Hippocampal formation (tissue), 2 donors: ENCODE results near the gene EFCAB11.

Experiments
- DNase-seq, 2 donors: peaks; one replicate each; lab custom pipeline; 2025; lab: John Stamatoyannopoulos, UW

EFCAB11 gene

DNA sequence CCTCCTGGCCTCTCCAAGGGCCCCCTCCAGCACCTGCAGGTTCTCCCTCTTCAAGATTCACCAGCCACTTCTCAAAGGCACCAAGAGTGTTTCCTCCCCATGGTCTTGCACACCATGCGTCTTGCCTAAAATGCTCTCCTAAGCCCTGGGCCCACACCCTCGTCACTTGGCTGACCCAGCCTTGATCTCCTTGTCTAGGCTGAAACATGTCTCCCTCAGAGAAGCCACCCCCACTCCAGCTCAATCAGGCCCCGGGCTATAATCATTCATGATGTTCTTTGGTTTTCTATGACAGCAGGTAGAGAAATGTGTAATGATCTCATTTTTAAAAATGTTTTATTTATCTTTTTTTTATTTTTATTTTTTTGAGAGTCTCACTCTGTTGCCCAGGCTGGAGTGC lies 88.1 kb downstream of the EFCAB11 start:
- DNase-seq: no peak

DNA sequence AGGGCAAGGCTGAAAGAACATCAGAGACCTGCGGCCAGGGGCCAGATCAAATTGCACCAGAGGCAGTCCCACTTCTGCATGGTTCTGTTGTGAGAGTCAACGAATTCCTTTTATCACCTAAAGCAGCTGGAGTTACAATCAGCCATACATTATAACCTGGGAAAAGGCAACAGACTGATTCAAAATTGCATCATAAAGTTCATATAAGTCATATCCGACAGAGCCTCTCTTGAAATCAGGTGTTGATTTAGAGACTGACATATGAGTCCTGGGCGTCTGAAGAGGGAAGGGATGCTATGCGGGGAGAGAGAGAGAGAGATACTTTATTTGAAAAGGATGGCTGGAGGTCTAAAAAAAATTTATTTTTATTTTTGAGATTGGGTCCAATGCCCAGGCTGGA lies 89.4 kb downstream of the EFCAB11 start:
- no peak for DNase-seq

DNA sequence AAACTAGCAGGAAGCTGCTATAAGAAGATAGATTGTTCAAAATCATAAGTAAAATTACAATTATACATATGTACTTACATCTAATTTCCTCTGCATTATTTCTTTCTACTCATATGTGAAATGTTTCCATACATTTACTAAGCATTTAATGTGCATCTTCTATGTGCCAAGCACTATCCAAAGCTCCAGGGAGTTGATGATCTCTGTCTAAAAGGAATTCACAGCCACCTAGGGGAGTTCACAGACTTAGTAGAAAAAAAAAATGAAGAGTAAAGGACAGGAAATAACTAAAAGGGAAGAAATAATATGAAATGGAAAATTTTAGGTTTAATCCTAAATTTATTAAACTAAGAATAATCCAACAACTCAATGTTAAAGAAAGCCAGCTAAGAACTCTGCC lies 91.7 kb downstream of the EFCAB11 start:
- DNase-seq: no peak

DNA sequence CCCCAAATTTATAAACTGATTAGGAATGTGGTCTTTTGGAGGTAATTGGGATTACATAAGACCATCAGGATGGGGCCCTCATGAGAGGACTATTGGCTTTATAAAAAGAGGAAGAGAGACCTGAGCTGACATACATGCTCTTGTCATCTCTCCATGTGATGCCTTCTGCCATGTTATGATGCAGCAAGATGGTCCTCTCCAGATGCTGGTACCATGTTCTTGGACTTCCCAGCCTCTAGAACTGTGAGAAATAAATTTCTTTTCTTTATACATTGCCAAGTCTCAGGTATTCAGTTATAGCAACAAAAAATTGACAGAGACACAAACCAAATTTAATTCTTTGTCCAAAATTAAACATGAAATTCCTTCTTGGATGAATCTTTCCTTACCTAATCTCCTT lies 92.9 kb downstream of the EFCAB11 start:
- no peak for DNase-seq

DNA sequence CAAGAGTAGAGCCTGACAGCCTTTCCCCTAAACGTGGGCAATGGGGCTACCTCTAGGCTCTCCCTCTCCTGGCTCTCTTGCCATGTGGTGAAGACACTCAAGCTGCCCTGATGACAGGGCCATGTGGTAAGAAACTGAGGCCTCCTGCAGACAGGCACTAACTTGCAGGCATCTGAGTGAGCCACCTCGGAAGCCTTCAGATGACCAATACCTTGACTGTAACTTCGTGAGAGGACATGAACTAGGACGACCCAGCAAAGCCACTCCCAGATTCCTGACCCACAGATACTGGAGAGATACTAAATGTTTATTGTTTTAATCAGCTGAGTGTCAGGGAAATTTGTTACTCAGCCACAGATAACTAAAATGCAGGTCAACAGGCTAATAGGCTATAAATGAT lies 96.4 kb downstream of the EFCAB11 start:
- DNase-seq: no peak

DNA sequence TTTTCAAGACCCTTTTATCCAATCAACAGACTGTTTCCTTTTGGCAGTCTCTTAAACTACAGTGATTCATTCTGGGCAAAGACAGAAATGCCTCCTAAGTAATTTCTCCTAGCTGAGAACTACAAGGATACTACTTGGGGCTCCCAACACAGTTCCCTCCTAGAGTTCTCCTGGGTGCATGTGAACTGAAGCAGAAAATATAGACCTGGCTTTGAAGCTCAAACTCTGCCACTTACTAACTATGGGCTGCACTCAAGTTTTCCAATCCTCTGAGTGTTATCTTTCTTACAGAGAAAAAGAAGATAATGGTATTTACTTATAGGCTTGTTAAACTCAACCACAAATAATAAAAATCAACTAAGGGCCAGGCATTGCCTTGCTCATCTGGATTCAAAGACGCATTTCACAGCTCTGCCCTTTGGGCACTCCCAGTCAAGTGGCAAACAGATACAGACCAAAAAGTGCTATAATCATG lies 97.6 kb downstream of the EFCAB11 start:
- DNase-seq: no peak

DNA sequence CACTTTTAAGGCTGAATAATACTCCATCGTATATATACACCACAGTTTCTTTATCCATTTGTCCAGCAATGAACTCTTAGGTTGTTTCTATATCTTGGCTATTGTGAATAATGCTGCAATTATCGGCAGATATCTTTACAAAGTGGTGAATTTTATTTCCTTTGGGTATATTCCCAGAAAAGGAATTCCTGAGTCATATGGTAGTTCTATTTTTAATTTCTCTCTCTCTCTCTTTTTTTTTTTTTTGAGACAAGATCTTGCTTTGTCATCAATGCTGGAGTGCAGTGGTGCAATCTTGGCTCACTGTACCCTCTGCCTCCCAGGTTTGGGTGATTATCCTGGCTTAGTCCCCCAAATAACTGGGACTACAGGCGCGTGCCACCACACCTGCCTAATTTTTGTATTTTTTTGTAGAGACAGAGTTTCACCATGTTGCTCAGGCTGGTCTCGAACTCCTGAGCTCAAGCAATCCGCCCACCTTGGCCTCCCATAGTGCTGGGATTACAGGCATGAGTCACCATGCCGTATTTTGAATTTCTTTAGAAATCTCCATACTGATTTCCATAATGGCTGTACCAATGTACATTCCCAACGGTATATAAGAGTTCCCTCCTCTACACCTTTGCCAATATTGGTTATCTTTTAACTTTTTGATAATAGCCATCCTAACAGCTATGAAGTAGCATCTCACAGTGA lies 98.4 kb downstream of the EFCAB11 start:
- DNase-seq: no peak

DNA sequence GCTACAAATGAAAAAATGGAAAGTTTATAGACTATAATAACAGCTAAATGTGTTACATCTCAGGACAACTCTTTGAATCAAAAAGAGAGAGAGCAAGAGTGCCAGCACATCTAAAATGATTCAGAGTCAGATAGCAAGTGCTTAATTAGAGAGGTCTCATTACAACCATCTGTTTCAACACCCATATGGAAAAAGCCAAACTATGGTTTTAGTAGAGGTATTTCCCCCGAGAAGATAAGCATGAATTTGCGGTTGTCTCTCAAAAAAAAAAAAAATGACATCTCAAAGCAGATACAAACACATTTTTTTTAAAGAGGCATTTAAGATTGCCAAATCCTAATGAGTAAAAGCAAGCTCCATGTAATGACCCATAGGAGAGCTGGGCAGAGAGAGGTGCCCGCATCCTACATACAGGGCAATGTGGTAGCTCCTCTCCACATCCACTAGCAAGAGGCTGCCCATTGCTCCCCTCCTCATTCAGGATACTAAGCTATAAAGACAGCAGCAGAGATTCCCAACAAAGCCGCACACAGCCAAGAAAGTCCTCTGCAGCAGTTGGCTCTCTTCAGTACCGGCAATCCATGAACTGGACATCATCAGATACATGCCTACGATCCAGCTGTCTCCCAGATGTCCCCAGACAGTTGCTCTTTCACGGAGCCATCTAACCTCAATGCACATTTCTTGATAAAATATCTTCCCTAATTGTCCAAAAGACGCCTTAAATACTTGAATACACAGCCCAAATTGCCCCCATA lies 100.4 kb downstream of the EFCAB11 start:
- no peak for DNase-seq

DNA sequence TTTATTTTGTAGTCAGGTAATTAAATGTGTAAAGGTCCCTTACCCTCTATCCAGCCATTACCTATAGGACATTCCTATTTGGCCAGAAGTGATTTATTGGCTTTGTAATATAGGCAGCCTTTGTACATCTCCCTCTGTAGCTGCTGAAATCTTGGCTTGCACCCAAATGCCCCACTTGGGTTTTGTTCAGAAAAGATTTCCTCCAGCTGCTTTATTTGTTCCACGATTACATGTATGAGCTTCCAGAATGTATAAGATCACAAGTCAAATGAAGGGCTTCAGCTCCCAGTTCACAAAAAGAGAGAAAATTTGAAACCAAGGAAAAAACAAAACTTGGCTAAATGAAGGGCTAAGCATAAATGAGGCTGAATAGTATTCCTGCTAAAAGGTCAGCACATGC lies 103.4 kb downstream of the EFCAB11 start:
- DNase-seq: no peak

DNA sequence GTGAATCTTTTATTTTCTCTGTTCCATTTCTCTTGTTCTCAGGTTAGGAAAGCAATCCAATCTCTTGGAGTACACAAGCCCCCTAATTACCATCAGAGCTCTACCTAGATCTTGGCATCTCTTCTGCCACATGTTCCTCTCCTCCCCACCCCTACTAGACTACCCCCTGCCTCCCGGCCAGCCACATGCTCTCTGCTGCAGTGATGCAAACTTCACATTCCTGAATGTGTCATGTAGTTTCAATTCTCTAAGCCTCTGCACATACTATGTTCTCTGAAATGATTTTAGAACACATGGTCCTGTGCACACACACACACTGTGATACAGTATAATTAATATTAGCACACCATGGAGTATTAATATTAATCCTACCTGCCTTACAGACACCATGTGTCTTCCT lies 104.6 kb downstream of the EFCAB11 start:
- no peak for DNase-seq

DNA sequence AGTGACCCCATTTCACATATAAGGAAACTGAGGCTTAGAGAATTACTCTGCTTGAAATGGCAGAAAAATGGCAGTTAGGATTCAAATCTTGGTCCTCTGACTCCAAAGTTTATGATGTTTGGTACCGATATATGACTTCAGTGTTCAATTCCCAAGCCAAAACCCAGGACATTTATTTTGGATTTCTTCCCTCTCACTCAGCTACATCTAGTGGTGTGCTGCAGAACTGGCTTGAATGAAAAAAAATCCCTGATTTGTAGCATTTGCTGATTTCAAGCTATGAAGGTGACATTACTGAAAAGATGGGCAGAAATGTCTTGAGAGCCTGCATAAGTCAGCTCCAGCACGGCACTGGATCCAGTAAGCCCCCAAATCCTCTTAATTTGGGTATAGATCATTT lies 106.4 kb downstream of the EFCAB11 start:
- DNase-seq: peak in 1 of 2 donors; percentile 15

DNA sequence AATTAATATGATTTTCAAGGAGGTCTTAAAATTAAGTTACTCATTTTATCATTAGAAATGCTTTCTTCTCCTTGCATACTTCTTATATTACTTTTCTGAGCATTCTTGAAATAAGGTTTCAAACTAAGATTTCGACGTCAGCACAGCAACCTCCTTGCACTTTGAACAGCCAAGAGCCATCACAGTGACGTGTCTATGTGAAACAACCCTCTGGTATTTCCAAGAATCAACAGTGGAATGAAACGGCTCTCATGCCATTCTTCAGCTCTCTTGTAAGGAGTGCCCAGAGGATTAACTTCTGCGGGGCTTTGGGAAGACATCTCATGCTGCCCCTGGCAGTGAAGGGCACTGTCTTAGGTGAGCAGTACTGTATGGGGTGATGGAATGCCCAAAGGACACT lies 109.2 kb downstream of the EFCAB11 start:
- no peak for DNase-seq

DNA sequence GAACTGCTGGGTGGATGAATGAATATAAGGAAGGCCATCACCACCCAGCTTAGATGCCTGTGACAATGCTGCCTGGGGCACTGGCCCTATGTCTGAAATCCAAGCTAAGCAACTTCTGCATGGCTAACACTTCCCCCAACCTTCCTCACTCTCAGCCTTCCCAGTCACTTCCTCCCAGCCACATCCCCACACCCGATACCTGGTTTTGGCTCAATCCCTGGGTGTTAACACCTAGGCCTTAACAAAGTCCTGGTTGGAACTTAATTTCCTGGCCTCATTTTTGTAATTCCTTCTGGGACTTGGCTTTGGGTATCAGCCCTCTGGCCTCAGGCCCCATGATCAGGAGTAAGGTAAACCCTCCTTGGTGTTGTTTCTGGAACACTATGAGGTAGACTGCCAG lies 110.0 kb downstream of the EFCAB11 start:
- DNase-seq: no peak

DNA sequence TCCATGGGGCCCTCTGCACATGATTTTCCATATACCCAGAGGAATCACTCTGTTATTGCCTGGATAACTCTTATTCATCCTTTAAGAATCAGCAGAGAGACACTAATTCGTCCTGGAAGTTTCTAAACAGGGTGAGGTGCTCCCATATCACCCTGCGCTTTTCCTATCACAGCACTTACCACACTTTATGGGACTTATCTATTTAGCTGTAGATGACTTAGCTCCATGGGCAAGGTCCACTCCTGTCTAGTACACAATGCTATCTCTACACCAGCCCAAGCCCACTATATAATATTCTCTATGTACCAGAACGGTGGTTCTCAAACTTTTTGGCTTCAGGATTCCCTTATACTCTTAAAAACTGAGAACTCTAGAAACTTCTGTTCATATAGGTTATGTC lies 111.7 kb downstream of the EFCAB11 start:
- DNase-seq: no peak

DNA sequence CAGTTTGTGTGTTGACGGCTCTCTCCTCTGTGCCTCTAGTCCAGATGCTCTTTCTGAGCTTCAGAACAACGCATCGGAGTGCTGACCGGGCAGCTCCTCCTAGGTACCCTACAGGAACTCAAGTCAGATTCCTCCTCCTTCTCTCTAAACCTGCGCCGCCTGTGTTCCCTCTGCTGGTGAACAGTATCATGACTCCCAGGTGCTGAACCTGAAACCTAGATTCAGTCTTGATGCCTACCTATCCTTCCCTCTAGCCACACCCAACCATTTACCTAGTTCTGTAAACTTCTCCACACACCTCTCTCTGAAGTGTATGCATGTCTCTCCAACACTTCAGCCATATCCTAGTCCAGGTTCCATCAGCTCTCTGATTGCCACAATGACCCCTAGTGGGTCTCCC lies 112.7 kb downstream of the EFCAB11 start:
- DNase-seq: no peak

DNA sequence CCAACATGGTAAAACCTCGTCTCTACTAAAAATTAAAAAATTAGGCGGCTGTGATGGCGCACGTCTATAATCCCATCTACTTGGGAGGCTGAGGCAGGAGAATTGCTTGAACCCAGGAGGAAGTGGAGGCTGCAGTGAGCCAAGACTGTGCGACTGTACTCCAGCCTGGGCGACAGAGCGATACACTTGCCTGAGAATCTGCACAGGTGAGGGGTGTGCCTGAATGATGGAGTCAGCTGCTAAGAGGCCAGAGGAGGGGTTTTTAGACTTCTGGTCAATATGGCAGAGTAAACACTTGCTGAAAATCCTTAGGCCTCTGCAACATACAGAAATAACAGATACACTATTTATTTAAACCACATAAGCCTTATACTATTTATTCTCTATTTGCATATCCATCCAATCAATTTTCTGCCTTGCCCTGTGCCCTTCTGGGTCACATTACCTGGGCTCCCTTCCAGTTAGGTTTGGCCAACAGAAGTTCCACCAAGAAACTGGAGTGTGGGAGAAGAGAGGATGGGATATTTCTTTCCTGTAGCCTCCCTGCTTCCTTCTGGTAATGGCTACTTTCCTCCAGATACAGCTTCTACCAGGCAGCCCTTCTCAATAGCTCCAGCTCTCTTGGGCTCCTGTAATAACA lies 117.6 kb downstream of the EFCAB11 start:
- DNase-seq: no peak

DNA sequence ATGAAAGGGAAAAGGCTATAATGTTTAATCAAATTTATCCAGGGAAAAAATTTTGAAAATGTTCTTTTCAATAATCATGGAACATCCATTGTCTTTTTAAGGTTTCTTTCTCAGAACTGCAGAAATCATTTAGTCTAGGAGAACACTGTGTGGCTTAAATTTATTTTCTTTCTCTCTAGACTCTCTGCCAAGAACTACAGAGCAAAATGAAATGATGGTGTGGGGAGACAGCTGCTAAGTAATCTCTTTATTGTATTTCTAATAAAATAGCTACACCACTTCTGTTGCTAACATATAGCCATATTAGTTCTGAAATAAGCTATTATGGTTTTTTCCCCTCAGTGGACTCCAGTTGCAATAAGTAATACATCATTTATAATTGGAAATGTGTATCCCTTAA lies 120.9 kb downstream of the EFCAB11 start:
- DNase-seq: no peak

DNA sequence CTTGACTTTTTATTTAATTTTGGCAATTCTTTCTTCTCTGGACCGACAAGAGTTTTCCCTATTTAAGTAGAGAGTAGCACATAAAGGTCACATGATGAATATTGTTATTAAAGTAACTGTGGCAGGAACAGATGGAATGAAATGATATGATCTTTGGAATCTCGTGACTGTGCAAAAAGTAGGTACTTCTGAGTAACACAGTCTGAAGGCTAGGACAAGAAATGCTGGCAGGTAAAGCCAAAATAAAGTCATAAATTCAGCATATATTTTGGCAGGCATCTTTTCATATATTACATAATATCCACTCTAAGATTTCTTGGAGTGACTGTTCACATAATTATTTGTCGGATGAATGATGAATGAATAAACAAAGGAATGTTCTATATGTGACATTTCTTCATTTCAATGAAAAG lies 121.4 kb downstream of the EFCAB11 start:
- DNase-seq: no peak

DNA sequence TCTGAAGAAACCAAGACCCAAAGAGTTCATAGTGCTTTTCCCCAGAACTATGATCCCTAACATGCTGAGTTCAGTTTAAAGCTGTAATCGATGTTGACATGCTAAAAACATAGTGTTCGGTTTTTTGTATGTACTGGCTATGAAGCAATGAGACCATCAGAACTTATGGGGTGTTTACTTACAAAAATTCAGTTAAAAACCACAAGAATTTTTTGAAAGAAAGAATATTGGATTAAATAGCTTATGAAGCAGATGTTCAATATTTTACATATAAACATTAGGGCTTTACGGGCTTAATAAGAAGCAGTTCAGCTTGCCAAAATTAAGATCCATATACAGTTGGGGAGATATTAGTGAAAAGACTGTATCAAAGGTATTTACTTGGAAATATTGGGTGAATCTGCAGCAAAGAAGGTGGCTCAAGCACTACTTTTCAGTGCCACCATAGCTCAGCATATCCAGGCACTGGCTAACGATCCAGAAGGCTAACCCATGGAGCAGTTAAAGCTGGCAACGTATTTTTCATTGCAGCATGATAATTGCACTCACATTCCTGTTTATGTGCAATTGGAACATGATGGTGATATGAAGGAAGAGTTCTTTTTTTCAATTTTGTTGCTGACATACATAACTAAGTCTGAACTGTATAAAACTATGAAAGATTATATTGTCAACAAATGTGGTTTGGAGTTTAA lies 125.9 kb downstream of the EFCAB11 start:
- no peak for DNase-seq

DNA sequence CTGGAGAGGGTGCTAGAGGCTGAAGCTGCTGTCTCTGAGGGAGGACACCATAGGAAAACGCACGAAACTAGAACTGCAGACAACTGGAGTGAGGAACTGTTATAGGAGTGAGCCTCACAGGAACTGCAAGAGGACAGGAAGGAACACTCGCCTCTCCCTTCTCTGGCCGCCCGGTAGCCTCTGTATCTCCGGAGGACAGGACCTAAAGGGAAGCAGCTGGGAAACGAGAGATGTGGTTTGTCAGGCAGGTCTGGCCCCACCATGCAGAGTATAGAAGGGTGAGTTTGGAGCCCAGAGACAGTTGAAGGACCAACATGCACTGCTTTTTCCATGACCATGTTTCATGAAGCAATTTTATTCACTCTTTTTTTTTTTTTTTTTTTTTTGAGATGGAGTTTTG lies 127.3 kb downstream of the EFCAB11 start:
- no peak for DNase-seq

DNA sequence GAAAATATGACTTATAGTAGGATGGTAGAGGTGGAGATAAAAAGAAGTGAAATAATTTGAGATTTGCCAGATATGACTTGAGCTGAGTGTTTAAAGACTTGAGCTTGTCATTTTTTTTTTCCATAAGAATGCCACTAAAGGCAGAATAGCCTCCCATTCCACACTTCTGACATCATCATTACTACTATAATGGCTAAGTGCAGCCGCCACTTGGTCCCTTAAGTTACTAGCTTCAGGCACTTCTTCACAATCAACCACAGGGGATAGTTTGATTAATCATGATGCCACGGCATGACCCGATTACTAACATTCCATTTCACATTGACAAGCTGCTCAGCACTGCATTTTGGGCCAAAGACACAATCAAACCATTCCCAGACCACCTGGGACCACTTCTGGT lies 127.9 kb downstream of the EFCAB11 start:
- DNase-seq: no peak

DNA sequence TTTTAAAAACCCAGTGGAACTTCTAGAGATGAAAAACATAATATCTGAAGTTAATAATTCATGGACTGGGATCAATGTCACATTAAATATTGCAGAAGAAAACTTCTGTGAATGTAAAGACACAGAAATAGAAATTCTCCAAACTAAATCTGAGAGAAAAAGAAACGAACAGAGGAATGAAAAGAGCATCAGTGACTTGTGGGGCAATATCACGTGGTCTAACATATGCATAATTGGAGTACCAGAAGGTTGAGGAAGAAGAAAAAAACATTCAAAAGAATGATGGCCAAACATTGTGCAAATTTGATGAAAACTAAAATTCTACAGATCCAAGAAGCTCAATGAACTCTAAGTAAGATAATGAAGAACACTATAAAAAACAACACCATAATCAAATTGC lies 130.8 kb downstream of the EFCAB11 start:
- no peak for DNase-seq

DNA sequence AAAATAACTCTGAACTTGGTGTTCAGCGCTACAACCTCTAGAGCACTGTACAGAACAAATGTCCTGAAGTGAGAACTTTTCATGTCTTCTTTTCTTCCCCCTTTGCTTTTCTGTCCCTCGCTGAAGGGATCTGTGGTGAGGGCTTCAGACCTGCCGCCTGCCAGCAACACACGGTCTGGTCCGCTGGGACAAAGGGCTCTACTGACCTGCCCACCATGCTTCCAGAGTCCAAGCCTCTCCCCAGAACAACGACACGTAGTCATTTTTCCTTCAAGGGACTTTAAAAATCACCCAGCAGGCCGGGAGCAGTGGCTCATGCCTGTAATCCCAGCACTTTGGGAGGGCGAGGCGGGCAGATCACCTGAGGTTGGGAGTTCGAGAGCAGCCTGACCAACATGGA lies 140.4 kb downstream of the EFCAB11 start:
- no peak for DNase-seq
